K562 (cell line): ENCODE data around the gene UCK1. TPM values are rescaled to one million over a fixed set of nuclear protein-coding genes. Genes with fewer than 3 reads are reported as not detected.

Source experiments
- ATAC-seq: fragments of 200-7000 bp; cut with Tn5 transposase; 3 replicates; pipeline ENCODE4 v1.9.1; 2020; ENCODE audit warnings: moderate library complexity
- BruUV-seq: library from RNA; stranded (reverse); fragments of 400-500 nt; replicated peaks from 2 replicates; lab custom pipeline; 2021; lab: Mats Ljungman, UMichigan
- CTCF ChIA-PET: fragments of 300-600 bp; formaldehyde crosslinking; extraction: SDS; loops from one replicate; lab custom pipeline; 2021; ENCODE audit warnings: low intra/inter-chr PET ratio; lab: Yijun Ruan, JAX
- POLR2A ChIA-PET: fragments of 300-600, 350-650 bp; sonication (Branson Sonifier 250); formaldehyde crosslinking; extraction: SDS; loops from one replicate; lab custom pipeline; 2021; ENCODE audit warnings: antibody characterized with exemption, inconsistent platforms; lab: Yijun Ruan, JAX
- DNase-seq, 4 experiments: peaks; one replicate each; pipeline versions ENCODE4 v3.0.0 to v3.0.0-alpha.2; 2011 to 2018; ENCODE audit warnings: low spot score in 3 of 4, mixed read lengths in 3 of 4; ENCODE audit errors: extremely low read depth in 1 of 4
- FAIRE-seq: peaks from 2 replicates; lab custom pipeline; 2011; peaks lifted over from hg19 to GRCh38; lab: Jason Lieb, UNC
- H2AFZ ChIP-seq: 2 replicates; pipeline ENCODE4 v1.6.0; 2011; ENCODE audit warnings: low read depth, low read length, control low read depth, inconsistent platforms
- H3K27ac ChIP-seq: fragments of 200-600 bp; 3 replicates; pipeline ENCODE4 v1.8.0; 2011; ENCODE audit warnings: low read depth, mild to moderate bottlenecking, control low read depth, inconsistent platforms, low read length, moderate library complexity, mixed read lengths; ENCODE audit errors: extremely low read depth
- H3K27me3 ChIP-seq, 2 experiments: fragments of 300-600 bp in 1 of 2; 2 replicates in 1 of 2; 3 replicates in 1 of 2; pipeline versions ENCODE4 v1.6.0 to v1.8.0; 2011; ENCODE audit warnings: inconsistent platforms in 2 of 2, low read length in 2 of 2, mild to moderate bottlenecking in 1 of 2, mixed read lengths in 1 of 2, moderate library complexity in 1 of 2; ENCODE audit not compliant: control insufficient read depth in 2 of 2, insufficient read depth in 2 of 2
- H3K36me3 ChIP-seq: fragments of 300-600 bp; 3 replicates; pipeline ENCODE4 v1.8.0; 2011; ENCODE audit warnings: mild to moderate bottlenecking, low read length, inconsistent platforms; ENCODE audit not compliant: control insufficient read depth, insufficient read depth
- H3K4me1 ChIP-seq, 2 experiments: fragments of 200-600 bp in 1 of 2; replicated peaks in 1 of 2; 2 replicates in 1 of 2; 3 replicates in 1 of 2; pipeline versions ENCODE4 v1.5.1 to v1.8.0; 2011; ENCODE audit warnings: inconsistent platforms in 2 of 2, low read length in 2 of 2, mild to moderate bottlenecking in 1 of 2, mixed read lengths in 1 of 2, moderate library complexity in 1 of 2; ENCODE audit not compliant: control insufficient read depth in 2 of 2, insufficient read depth in 2 of 2
- H3K4me2 ChIP-seq: 2 replicates; pipeline ENCODE4 v1.6.1; 2011; ENCODE audit warnings: low read length, control low read depth, inconsistent platforms, mixed read lengths; ENCODE audit not compliant: insufficient read depth
- H3K4me3 ChIP-seq: fragments of 200-600 bp; sonication (generic), shearing (Covaris generic); 2 replicates; pipeline ENCODE4 v1.5.1; 2016; ENCODE audit warnings: control low read depth, inconsistent platforms
- H3K79me2 ChIP-seq: fragments of 200-600 bp; 3 replicates; pipeline ENCODE4 v1.8.0; 2011; ENCODE audit warnings: low read length, inconsistent platforms; ENCODE audit not compliant: control insufficient read depth, insufficient read depth
- H3K9ac ChIP-seq, 2 experiments: 2 replicates each; pipeline versions ENCODE4 v1.6.0 to v1.6.1; 2011; ENCODE audit warnings: low read depth in 2 of 2, low read length in 2 of 2, control low read depth in 1 of 2, inconsistent platforms in 1 of 2, mild to moderate bottlenecking in 1 of 2, mixed read lengths in 1 of 2; ENCODE audit not compliant: insufficient read depth in 1 of 2
- H3K9me1 ChIP-seq: one replicate; pipeline ENCODE4 v1.6.0; 2011; ENCODE audit warnings: inconsistent platforms, mild to moderate bottlenecking, low read length, moderate library complexity; ENCODE audit not compliant: control insufficient read depth, insufficient read depth
- H3K9me3 ChIP-seq: replicated peaks from 2 replicates; pipeline ENCODE4 v1.5.1; 2011; ENCODE audit warnings: low read depth, low read length, inconsistent platforms; ENCODE audit not compliant: control insufficient read depth, insufficient read depth
- H4K20me1 ChIP-seq: replicated peaks from 2 replicates; pipeline ENCODE4 v1.6.1; 2011; ENCODE audit warnings: low read length, inconsistent platforms, mixed read lengths; ENCODE audit not compliant: control insufficient read depth, insufficient read depth
- ATF1 ChIP-seq, 2 experiments: fragments of 450-650 bp in 1 of 2; IDR thresholded peaks; 2 replicates each; pipeline ENCODE4 v1.6.1; 2016; ENCODE audit warnings: missing compliant biosample characterization in 1 of 2, missing genetic modification characterization in 1 of 2
- BCL6 ChIP-seq: fragments of 250-450 bp; sonication (Bioruptor Pico); IDR thresholded peaks from 2 replicates; pipeline ENCODE4 v1.4.0; 2020
- CBFA2T2 ChIP-seq: fragments of 450-650 bp; conservative IDR thresholded peaks from 2 replicates; pipeline ENCODE4 v1.6.1; 2017; ENCODE audit warnings: mild to moderate bottlenecking
- CHD1 ChIP-seq: fragments of 200-600 bp; sonication (generic); IDR thresholded peaks from one replicate; pipeline ENCODE4 v1.6.1; 2012; ENCODE audit warnings: mild to moderate bottlenecking, moderate library complexity, low read length, inconsistent platforms
- ETV5 ChIP-seq: sonication (generic); formaldehyde crosslinking; IDR thresholded peaks from 2 replicates; pipeline ENCODE4 v1.4.0; 2020; ENCODE audit warnings: low read depth, mild to moderate bottlenecking, missing genetic modification reagents
- HEY1 ChIP-seq: fragments of 250-450 bp; sonication (Bioruptor Pico); IDR thresholded peaks from 2 replicates; pipeline ENCODE4 v1.5.0; 2020; ENCODE audit warnings: mild to moderate bottlenecking, moderate library complexity, borderline replicate concordance
- HNRNPL ChIP-seq: fragments of 200-400 bp; formaldehyde crosslinking; IDR thresholded peaks from 2 replicates; pipeline ENCODE4 v1.6.1; 2017; ENCODE audit warnings: low read depth, mild to moderate bottlenecking, low read length
- MECOM ChIP-seq: fragments of 250-450 bp; sonication (Bioruptor Pico); IDR thresholded peaks from 2 replicates; pipeline ENCODE4 v1.8.0; 2022; ENCODE audit warnings: inconsistent platforms
- MEF2D ChIP-seq: conservative IDR thresholded peaks from 2 replicates; pipeline ENCODE4 v1.6.1; 2016; ENCODE audit warnings: low read depth, missing genetic modification characterization, missing compliant biosample characterization
- MEIS2 ChIP-seq: fragments of 450-650 bp; IDR thresholded peaks from 2 replicates; pipeline ENCODE4 v1.6.1; 2014; ENCODE audit warnings: mild to moderate bottlenecking; ENCODE audit not compliant: partially characterized antibody
- PHB ChIP-seq: fragments of 250-450 bp; sonication (Bioruptor Pico); IDR thresholded peaks from 2 replicates; pipeline ENCODE4 v1.5.0; 2021
- SIN3B ChIP-seq: fragments of 450-650 bp; IDR thresholded peaks from 2 replicates; pipeline ENCODE4 v1.6.1; 2017; ENCODE audit warnings: low read depth, mild to moderate bottlenecking, moderate library complexity
- TAF7 ChIP-seq: fragments of 450-650 bp; IDR thresholded peaks from 2 replicates; pipeline ENCODE4 v1.6.1; 2016; ENCODE audit warnings: missing genetic modification characterization, missing compliant biosample characterization
- ZNF431 ChIP-seq: sonication (generic); formaldehyde crosslinking; IDR thresholded peaks from 2 replicates; pipeline ENCODE4 v1.8.0; 2022; ENCODE audit warnings: mild to moderate bottlenecking, missing genetic modification reagents
- WGBS: fragments of 100-300 bp; shearing (Covaris generic); methylation state at CpG from one replicate; pipeline ENCODE4 v1.1.6; 2016; ENCODE audit warnings: low coverage, mixed read lengths; ENCODE audit not compliant: insufficient coverage; ENCODE audit errors: missing lambda C conversion rate; 5-methylcytosine and 5-hydroxymethylcytosine counted together
- in situ Hi-C: fragments of 300-500 bp; cut with MboI; formaldehyde crosslinking; loops from 4 replicates; pipeline ENCODE4 v1.15.0; 2018; ENCODE audit warnings: inconsistent platforms, mixed read lengths
- intact Hi-C: fragments of 100-400 bp; cut with micrococcal nuclease; formaldehyde crosslinking; loops from 2 replicates; pipeline ENCODE4 v1.14.2; 2022
- polyA plus RNA-seq, 8 experiments: library from polyadenylated mRNA; depleted of rRNA in 4 of 8; stranded (reverse) in 5 of 8; unstranded in 3 of 8; fragments of >200 nt; fragmentation: Nextera tagmentation in 2 of 8; fragmentation: Illumina TruSeq in 1 of 8; extraction: Ambion mirVana in 2 of 8; extraction: Trizol in 1 of 8; gene quantifications; 2 replicates each; pipeline versions ENCODE4 v1.2.1 to v1.2.3, GENCODE V29; 2011 to 2014; ENCODE audit warnings: inconsistent platforms in 1 of 8, missing spikeins in 1 of 8
- total RNA-seq, 7 experiments: library from RNA; depleted of rRNA in 6 of 7; stranded (reverse); fragments of >200 nt in 6 of 7; fragmentation: Illumina TruSeq in 2 of 7; extraction: Trizol in 2 of 7; gene quantifications; 2 replicates each; pipeline versions ENCODE4 v1.2.1 to v1.2.3, GENCODE V29; 2011 to 2021; ENCODE audit warnings: low replicate concordance in 1 of 7
- TF ChIP-seq, protein P1 (sequence below): sonication (generic); formaldehyde crosslinking; IDR thresholded peaks from 2 replicates; pipeline ENCODE4 v1.8.0; 2022; ENCODE audit warnings: mild to moderate bottlenecking, missing genetic modification reagents, borderline replicate concordance
- TF ChIP-seq, protein P2 (sequence below): sonication (generic); formaldehyde crosslinking; IDR thresholded peaks from 2 replicates; pipeline ENCODE4 v1.8.1; 2023; ENCODE audit warnings: mild to moderate bottlenecking, missing genetic modification reagents
- TF ChIP-seq, protein P3 (sequence below): sonication (generic); formaldehyde crosslinking; IDR thresholded peaks from 2 replicates; pipeline ENCODE4 v1.9.0; 2022; ENCODE audit warnings: mild to moderate bottlenecking, missing genetic modification reagents
- TF ChIP-seq, protein P4 (sequence below): fragments of 450-650 bp; IDR thresholded peaks from 2 replicates; pipeline ENCODE4 v1.6.1; 2016; ENCODE audit warnings: low read depth, mild to moderate bottlenecking, moderate library complexity
- TF ChIP-seq, protein P5 (sequence below): sonication (generic); formaldehyde crosslinking; IDR thresholded peaks from 2 replicates; pipeline ENCODE4 v1.8.0; 2022; ENCODE audit warnings: mild to moderate bottlenecking, missing genetic modification reagents

The UCK1 gene
- total and polyA plus RNA-seq, 9 of the 15 experiments (the other 6 are each of a cell fraction or from before 2014, with no cell fraction given), result 0.27 to 27.5 (median 16.1) TPM

DNA sequence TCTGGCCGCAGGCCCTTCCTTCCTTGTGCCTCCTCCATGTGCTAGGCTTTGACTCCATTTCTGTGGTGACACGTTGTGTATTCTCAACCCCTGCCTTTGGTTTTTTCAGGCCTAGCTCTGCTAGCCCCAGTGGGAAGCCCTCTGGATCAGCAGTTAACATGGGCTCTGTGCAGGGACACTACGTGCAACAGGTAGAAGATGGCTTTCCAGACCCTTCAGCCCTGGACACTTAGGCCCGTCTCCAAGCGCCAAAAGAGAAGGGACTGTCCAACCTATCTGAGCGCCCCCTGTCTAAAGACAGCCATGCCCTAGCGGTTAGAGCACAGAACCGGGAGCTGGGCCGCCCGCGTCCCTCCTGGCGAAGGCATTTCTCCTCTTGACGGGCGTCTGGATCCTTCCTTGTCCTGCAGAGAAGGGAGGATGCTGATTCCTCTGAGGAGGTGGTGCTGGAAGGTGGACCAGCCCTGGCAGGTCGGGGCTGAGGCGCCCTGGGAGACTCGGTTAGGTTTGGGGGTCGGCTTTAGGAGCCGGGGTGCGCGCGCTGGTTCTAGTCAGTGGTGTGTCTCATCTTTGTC, 36.7 kb downstream of the UCK1 start:
- peaks cover 21% of the 10 kb centered on the region; the same call in 1 of the 2 replicates for H4K20me1 ChIP-seq
- no peaks in the 10 kb centered on the region for H3K9me3 ChIP-seq
- ATAC-seq (no peak), FAIRE-seq (no peak), DNase-seq (no peak)
- CTCF ChIA-PET, result no interaction called here
- H3K9ac ChIP-seq, result peak overlapping the region in 1 of 2 experiments; percentile 23; a peak in 1 of 4 replicates
- H3K4me1 ChIP-seq, result no peaks in the 10 kb centered on the region
- H3K79me2 ChIP-seq, result no peaks in the 10 kb centered on the region
- H3K27me3 ChIP-seq, result no peaks in the 10 kb centered on the region
- BruUV-seq, result no TSS peak
- no peak overlapping the region for H3K27ac ChIP-seq
- WGBS, result 92% methylated on average over 22 of the region's 22 CpGs
- intact Hi-C loops (no loop called here), in situ Hi-C loops (no loop called here)
- POLR2A ChIA-PET, result interaction anchor here (1.0 kb wide), 1 partner anchor 13 kb away, joined by 3 read pairs; no protein-coding TSS in a partner anchor
- peaks cover 99% of the 10 kb centered on the region for H3K36me3 ChIP-seq
- H3K4me3 ChIP-seq, result no peak overlapping the region
- H3K9me1 ChIP-seq, result no peaks in the 10 kb centered on the region
- no peak overlapping the region for H2AFZ ChIP-seq
- H3K4me2 ChIP-seq, result no peak overlapping the region
- TF ChIP-seq, protein P1, sequence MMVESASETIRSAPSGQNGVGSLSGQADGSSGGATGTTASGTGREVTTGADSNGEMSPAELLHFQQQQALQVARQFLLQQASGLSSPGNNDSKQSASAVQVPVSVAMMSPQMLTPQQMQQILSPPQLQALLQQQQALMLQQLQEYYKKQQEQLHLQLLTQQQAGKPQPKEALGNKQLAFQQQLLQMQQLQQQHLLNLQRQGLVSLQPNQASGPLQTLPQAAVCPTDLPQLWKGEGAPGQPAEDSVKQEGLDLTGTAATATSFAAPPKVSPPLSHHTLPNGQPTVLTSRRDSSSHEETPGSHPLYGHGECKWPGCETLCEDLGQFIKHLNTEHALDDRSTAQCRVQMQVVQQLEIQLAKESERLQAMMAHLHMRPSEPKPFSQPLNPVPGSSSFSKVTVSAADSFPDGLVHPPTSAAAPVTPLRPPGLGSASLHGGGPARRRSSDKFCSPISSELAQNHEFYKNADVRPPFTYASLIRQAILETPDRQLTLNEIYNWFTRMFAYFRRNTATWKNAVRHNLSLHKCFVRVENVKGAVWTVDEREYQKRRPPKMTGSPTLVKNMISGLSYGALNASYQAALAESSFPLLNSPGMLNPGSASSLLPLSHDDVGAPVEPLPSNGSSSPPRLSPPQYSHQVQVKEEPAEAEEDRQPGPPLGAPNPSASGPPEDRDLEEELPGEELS (CRISPR knock-in tag), result no peak
- TF ChIP-seq BCL6 (no peak), CBFA2T2 (no peak), TAF7 (tag) (no peak), ATF1 (CRISPR knock-in tag; IDR thresholded peaks at IDR 0.05) (no peak), ATF1 (tag; IDR thresholded peaks at IDR 0.05) (no peak), SIN3B (no peak), CHD1 (no peak), PHB (CRISPR knock-in tag) (no peak), ZNF431 (no peak), MECOM (no peak), HNRNPL (no peak), MEIS2 (no peak), HEY1 (CRISPR knock-in tag) (no peak), MEF2D (no peak), ETV5 (CRISPR knock-in tag) (no peak)
- TF ChIP-seq, protein P2, sequence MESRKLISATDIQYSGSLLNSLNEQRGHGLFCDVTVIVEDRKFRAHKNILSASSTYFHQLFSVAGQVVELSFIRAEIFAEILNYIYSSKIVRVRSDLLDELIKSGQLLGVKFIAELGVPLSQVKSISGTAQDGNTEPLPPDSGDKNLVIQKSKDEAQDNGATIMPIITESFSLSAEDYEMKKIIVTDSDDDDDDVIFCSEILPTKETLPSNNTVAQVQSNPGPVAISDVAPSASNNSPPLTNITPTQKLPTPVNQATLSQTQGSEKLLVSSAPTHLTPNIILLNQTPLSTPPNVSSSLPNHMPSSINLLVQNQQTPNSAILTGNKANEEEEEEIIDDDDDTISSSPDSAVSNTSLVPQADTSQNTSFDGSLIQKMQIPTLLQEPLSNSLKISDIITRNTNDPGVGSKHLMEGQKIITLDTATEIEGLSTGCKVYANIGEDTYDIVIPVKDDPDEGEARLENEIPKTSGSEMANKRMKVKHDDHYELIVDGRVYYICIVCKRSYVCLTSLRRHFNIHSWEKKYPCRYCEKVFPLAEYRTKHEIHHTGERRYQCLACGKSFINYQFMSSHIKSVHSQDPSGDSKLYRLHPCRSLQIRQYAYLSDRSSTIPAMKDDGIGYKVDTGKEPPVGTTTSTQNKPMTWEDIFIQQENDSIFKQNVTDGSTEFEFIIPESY (CRISPR knock-in tag), result no peak
- TF ChIP-seq, protein P3, sequence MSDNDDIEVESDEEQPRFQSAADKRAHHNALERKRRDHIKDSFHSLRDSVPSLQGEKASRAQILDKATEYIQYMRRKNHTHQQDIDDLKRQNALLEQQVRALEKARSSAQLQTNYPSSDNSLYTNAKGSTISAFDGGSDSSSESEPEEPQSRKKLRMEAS (CRISPR knock-in tag), result no peak
- TF ChIP-seq, protein P4, sequence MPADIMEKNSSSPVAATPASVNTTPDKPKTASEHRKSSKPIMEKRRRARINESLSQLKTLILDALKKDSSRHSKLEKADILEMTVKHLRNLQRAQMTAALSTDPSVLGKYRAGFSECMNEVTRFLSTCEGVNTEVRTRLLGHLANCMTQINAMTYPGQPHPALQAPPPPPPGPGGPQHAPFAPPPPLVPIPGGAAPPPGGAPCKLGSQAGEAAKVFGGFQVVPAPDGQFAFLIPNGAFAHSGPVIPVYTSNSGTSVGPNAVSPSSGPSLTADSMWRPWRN, result no peak
- TF ChIP-seq, protein P5, sequence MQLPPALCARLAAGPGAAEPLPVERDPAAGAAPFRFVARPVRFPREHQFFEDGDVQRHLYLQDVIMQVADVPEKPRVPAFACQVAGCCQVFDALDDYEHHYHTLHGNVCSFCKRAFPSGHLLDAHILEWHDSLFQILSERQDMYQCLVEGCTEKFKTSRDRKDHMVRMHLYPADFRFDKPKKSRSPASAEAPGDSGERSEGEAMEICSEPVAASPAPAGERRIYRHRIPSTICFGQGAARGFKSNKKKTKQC, result no peak
